Sigmoid colon (tissue), 7 donors: ENCODE results near the gene VWA7. TPM values are rescaled to one million over a fixed set of nuclear protein-coding genes. Genes with fewer than 3 reads are reported as not detected.

Source experiments
- DNase-seq: peaks from one replicate; pipeline ENCODE4 v3.0.0-alpha.2; 2019
- H3K27ac ChIP-seq, 4 donors: fragments of 200-600 bp; sonication (generic); one replicate each; pipeline ENCODE4 v1.5.1; 2016 to 2019; ENCODE audit warnings: mild to moderate bottlenecking in 1 of 4
- H3K27me3 ChIP-seq, 3 donors: fragments of 200-600 bp; sonication (generic); one replicate each; pipeline ENCODE4 v1.5.1; 2019; ENCODE audit warnings: mild to moderate bottlenecking in 1 of 3
- H3K36me3 ChIP-seq, 4 donors: fragments of 200-600 bp; sonication (generic); one replicate each; pipeline ENCODE4 v1.5.1; 2016 to 2019
- H3K4me1 ChIP-seq, 4 donors: fragments of 200-600 bp; sonication (generic); one replicate each; pipeline ENCODE4 v1.5.1; 2017 to 2019
- H3K4me3 ChIP-seq, 4 donors: fragments of 200-600 bp; sonication (generic); one replicate each; pipeline ENCODE4 v1.5.1; 2017 to 2019; ENCODE audit warnings: mild to moderate bottlenecking in 2 of 4, moderate library complexity in 1 of 4
- H3K9me3 ChIP-seq, 4 donors: fragments of 200-600 bp in 3 of 4; sonication (generic) in 3 of 4; one replicate each; pipeline versions ENCODE4 v1.5.1 to v1.6.1; 2013 to 2019
- EP300 ChIP-seq, 4 donors: sonication (generic); formaldehyde crosslinking; IDR thresholded peaks; one replicate each; pipeline ENCODE4 v1.6.1; 2017; ENCODE audit warnings: antibody characterized with exemption in 4 of 4
- POLR2A ChIP-seq, 2 donors: fragments of 450-650 bp; IDR thresholded peaks; one replicate each; pipeline ENCODE4 v1.6.1; 2016; ENCODE audit warnings: antibody characterized with exemption in 2 of 2, mild to moderate bottlenecking in 2 of 2, moderate library complexity in 2 of 2
- POLR2AphosphoS5 ChIP-seq, 4 donors: sonication (generic); formaldehyde crosslinking; IDR thresholded peaks; one replicate each; pipeline ENCODE4 v1.6.1; 2017; ENCODE audit warnings: antibody characterized with exemption in 4 of 4
- WGBS, 2 donors: extraction: QIAGEN DNeasy Blood & Tissue Kit; methylation state at CpG; one replicate each; pipeline ENCODE4 v1.1.7; 2013; 5-methylcytosine and 5-hydroxymethylcytosine counted together
- intact Hi-C: fragments of 100-400 bp; cut with DNase I; formaldehyde crosslinking; loops from one replicate; pipeline ENCODE4 v1.15.1; 2023
- polyA plus RNA-seq, 3 donors: library from polyadenylated mRNA; stranded (reverse); fragments of 200-250 nt; gene quantifications; one replicate each; pipeline ENCODE4 v1.2.3, GENCODE V29; 2013
- total RNA-seq, 4 donors: library from RNA; depleted of rRNA; stranded (reverse); fragments of >200 nt; gene quantifications; one replicate each; pipeline ENCODE4 v1.1.0, GENCODE V29; 2016
- TF ChIP-seq, protein P1 (sequence below), 4 experiments: fragments of 450-650 bp in 3 of 4; fragments of 200-600 bp in 1 of 4; IDR thresholded peaks; one replicate each; pipeline ENCODE4 v1.5.1; 2016 to 2019; ENCODE audit warnings: antibody characterized with exemption in 4 of 4, mild to moderate bottlenecking in 3 of 4, moderate library complexity in 2 of 4
- donor health status: healthy with polysubstance abuse.
- donor health status: Bipolar disorder and iron deficiency.
- donor health status: healthy.

The VWA7 gene
- total and polyA plus RNA-seq, 7 donors: 0.14 to 6.0 (median 3.2) TPM; not detected in 1

DNA sequence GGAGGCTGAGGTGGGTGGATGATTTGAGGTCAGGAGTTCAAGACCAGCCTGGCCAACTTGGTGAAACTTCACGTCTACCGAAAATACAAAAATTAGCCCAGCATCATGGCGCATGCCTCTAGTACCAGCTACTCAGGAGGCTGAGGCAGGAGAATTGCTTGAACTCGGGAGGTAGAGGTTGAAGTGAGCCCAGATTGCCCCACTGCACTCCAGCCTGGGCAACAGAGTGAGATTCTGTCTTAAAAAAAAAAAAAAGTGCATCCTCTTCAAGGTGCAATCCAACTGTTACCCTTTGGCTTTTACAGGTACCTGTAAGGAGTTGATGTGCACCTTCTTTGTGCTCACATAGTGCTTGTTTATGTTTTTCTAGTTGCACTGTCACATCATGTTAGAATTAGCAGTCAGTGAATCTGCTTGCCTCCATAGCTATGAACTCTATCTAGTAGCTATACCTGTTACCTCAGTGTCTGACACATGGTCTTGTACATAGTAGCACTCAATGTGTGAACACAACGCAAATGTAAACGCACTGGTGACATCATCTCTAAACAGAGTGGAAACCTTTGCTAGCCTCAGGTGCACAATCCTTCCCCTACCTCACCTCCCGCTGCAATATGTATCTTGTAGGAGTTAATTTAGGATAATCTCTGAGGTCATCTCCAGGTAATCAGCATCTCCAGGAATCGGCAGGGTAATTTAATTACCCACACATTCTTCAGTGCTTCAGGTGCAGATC is 27.7 kb downstream of the VWA7 start:
- intact Hi-C loops: no loop called here
- H3K4me3 ChIP-seq: no peak overlapping the region
- H3K4me1 ChIP-seq: peaks cover 0 to 14% (median 6%) of the 10 kb centered on the region in 4 donors
- no peak for DNase-seq
- H3K36me3 ChIP-seq: no peaks in the 10 kb centered on the region
- H3K27me3 ChIP-seq: no peaks in the 10 kb centered on the region
- no peaks in the 10 kb centered on the region for H3K9me3 ChIP-seq
- 85 to 94% methylated on average over 8 of the region's 8 CpGs for WGBS, 2 donors
- TF ChIP-seq, protein P1, sequence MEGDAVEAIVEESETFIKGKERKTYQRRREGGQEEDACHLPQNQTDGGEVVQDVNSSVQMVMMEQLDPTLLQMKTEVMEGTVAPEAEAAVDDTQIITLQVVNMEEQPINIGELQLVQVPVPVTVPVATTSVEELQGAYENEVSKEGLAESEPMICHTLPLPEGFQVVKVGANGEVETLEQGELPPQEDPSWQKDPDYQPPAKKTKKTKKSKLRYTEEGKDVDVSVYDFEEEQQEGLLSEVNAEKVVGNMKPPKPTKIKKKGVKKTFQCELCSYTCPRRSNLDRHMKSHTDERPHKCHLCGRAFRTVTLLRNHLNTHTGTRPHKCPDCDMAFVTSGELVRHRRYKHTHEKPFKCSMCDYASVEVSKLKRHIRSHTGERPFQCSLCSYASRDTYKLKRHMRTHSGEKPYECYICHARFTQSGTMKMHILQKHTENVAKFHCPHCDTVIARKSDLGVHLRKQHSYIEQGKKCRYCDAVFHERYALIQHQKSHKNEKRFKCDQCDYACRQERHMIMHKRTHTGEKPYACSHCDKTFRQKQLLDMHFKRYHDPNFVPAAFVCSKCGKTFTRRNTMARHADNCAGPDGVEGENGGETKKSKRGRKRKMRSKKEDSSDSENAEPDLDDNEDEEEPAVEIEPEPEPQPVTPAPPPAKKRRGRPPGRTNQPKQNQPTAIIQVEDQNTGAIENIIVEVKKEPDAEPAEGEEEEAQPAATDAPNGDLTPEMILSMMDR (IDR thresholded peaks at IDR 0.05): no peak
- TF ChIP-seq POLR2A (IDR thresholded peaks at IDR 0.05): no peak
- TF ChIP-seq EP300 (IDR thresholded peaks at IDR 0.05): no peak
- TF ChIP-seq POLR2AphosphoS5 (IDR thresholded peaks at IDR 0.05): no peak
- no peak overlapping the region for H3K27ac ChIP-seq

GRCh38 chr6:31744422-31744821 is 32.7 kb downstream of the VWA7 start:
- Histone ChIP-seq H3K36me3 (no peaks in the 10 kb centered on the region), H3K4me1 (peaks cover 0 to 27% (median 16%) of the 10 kb centered on the region in 4 donors), H3K27ac (no peak overlapping the region), H3K27me3 (no peaks in the 10 kb centered on the region), H3K4me3 (no peak overlapping the region), H3K9me3 (no peaks in the 10 kb centered on the region)
- TF ChIP-seq, protein P1 (IDR thresholded peaks at IDR 0.05): no peak
- no peak for TF ChIP-seq EP300 (IDR thresholded peaks at IDR 0.05)
- TF ChIP-seq POLR2AphosphoS5 (IDR thresholded peaks at IDR 0.05): no peak
- intact Hi-C loops: no loop called here
- WGBS, 2 donors: 68 to 76% methylated on average over 1 of the region's 1 CpG
- no peak for DNase-seq

- WGBS, 2 donors: 92 to 96% methylated on average over 3 of the region's 3 CpGs
- TF ChIP-seq POLR2AphosphoS5 (IDR thresholded peaks at IDR 0.05): no peak
- TF ChIP-seq POLR2A (IDR thresholded peaks at IDR 0.05): no peak
- no peak for TF ChIP-seq EP300 (IDR thresholded peaks at IDR 0.05)
- TF ChIP-seq, protein P1 (IDR thresholded peaks at IDR 0.05): no peak
- no peaks in the 10 kb centered on the region for H3K9me3 ChIP-seq
- H3K4me3 ChIP-seq: no peak overlapping the region
- no peak for DNase-seq
- H3K4me1 ChIP-seq: peaks cover 0 to 33% (median 21%) of the 10 kb centered on the region in 4 donors
- H3K27me3 ChIP-seq: no peaks in the 10 kb centered on the region
- H3K27ac ChIP-seq: no peak overlapping the region
- no peaks in the 10 kb centered on the region for H3K36me3 ChIP-seq
- intact Hi-C loops: no loop called here
Observed at GRCh38 chr6:31742894-31743293, 34.2 kb downstream of the VWA7 start.

GRCh38 chr6:31741815-31742214 is 35.3 kb downstream of the VWA7 start:
- DNase-seq: no peak
- Histone ChIP-seq H3K4me3 (no peak overlapping the region), H3K9me3 (no peaks in the 10 kb centered on the region), H3K4me1 (peaks cover 0 to 26% (median 18%) of the 10 kb centered on the region in 4 donors), H3K27me3 (no peaks in the 10 kb centered on the region), H3K36me3 (no peaks in the 10 kb centered on the region), H3K27ac (no peak overlapping the region)
- 83 to 90% methylated on average over 2 of the region's 2 CpGs for WGBS, 2 donors
- TF ChIP-seq, protein P1 (IDR thresholded peaks at IDR 0.05): no peak
- TF ChIP-seq POLR2AphosphoS5 (IDR thresholded peaks at IDR 0.05) (no peak), POLR2A (IDR thresholded peaks at IDR 0.05) (no peak), EP300 (IDR thresholded peaks at IDR 0.05) (no peak)
- intact Hi-C loops: loop anchor here (2.0 kb wide), 1 partner anchor 53 kb away; the partner anchor contains the start of gene VARS1
